Hematopoietic multipotent progenitor cell treated with erythropoietin and hydrocortisone succinate and interleukin-3 and kit ligand, for 4 days (in vitro differentiated cells): ENCODE measurements around the gene CCDC158.
A peak's percentile ranks its signal among the peaks of the same experiment; 100 is the strongest.
"Not testable (repeated sequence)": the region's sequence is repeated elsewhere in the genome, so short reads cannot be mapped to it uniquely, and the experiment has no call there.

Source experiments
- DNase-seq: peaks from one replicate; pipeline ENCODE4 v3.0.0-alpha.2; 2015

The CCDC158 gene

GRCh38 chr4:76363556-76364290 is 57.2 kb downstream of the CCDC158 start:
- no peak for DNase-seq

GRCh38 chr4:76361689-76362412 is 59.1 kb downstream of the CCDC158 start:
- DNase-seq = no peak

GRCh38 chr4:76359881-76360466 is 61.0 kb downstream of the CCDC158 start:
- DNase-seq = not testable (repeated sequence)

- DNase-seq = no peak
Measured at GRCh38 chr4:76357981-76358380, 63.0 kb downstream of the CCDC158 start.

- DNase-seq = no peak
Measured at GRCh38 chr4:76354517-76355473, 66.1 kb downstream of the CCDC158 start.

GRCh38 chr4:76342803-76343202 is 78.1 kb downstream of the CCDC158 start:
- DNase-seq = no peak

- DNase-seq = no peak
Measured at GRCh38 chr4:76342191-76342590, 78.8 kb downstream of the CCDC158 start.

- DNase-seq = peak; percentile 63
Measured at GRCh38 chr4:76341063-76341462, 79.9 kb downstream of the CCDC158 start.

GRCh38 chr4:76339364-76339763 is 81.6 kb downstream of the CCDC158 start:
- DNase-seq = no peak

- no peak for DNase-seq
Measured at GRCh38 chr4:76334885-76335284, 86.1 kb downstream of the CCDC158 start.

GRCh38 chr4:76326515-76326914 is 94.4 kb downstream of the CCDC158 start:
- DNase-seq = no peak

- DNase-seq = no peak
Measured at GRCh38 chr4:76325072-76325471, 95.9 kb downstream of the CCDC158 start.

- DNase-seq = no peak
Measured at GRCh38 chr4:76322236-76322635, 98.7 kb downstream of the CCDC158 start.

GRCh38 chr4:76316131-76316530 is 104.8 kb downstream of the CCDC158 start:
- DNase-seq = no peak

- no peak for DNase-seq
Measured at GRCh38 chr4:76315267-76315918, 105.5 kb downstream of the CCDC158 start.

GRCh38 chr4:76313547-76313946 is 107.4 kb downstream of the CCDC158 start:
- no peak for DNase-seq

GRCh38 chr4:76312457-76312856 is 108.5 kb downstream of the CCDC158 start:
- no peak for DNase-seq

- no peak for DNase-seq
Measured at GRCh38 chr4:76311896-76312331, 109.0 kb downstream of the CCDC158 start.

- DNase-seq = no peak
Measured at GRCh38 chr4:76310683-76311082, 110.3 kb downstream of the CCDC158 start.

- no peak for DNase-seq
Measured at GRCh38 chr4:76309939-76310550, 110.9 kb downstream of the CCDC158 start.

GRCh38 chr4:76308548-76308947 is 112.4 kb downstream of the CCDC158 start:
- peak; percentile 23 for DNase-seq

- no peak for DNase-seq
Measured at GRCh38 chr4:76307660-76308014, 113.3 kb downstream of the CCDC158 start.
